HCT116 (cell line): ENCODE data around the gene ACSF2. TPM values are rescaled to one million over a fixed set of nuclear protein-coding genes. Genes with fewer than 3 reads are reported as not detected.

ENCODE experiments used
- ATAC-seq: fragments of 200-7000 bp; cut with Tn5 transposase; 2 replicates; pipeline ENCODE4 v1.9.1; 2020; ENCODE audit warnings: mild to moderate bottlenecking, moderate library complexity
- BruUV-seq: library from RNA; stranded (reverse); fragments of 400-500 nt; replicated peaks from 2 replicates; lab custom pipeline; 2021; lab: Mats Ljungman, UMichigan
- CTCF ChIA-PET: fragments of 300-600 bp; sonication (Branson Sonifier 250); formaldehyde crosslinking; loops from one replicate; lab custom pipeline; 2021; ENCODE audit warnings: antibody characterized with exemption; lab: Charles Lee
- POLR2A ChIA-PET: fragments of 300-600, 350-600 bp; sonication (Branson Sonifier 250); formaldehyde crosslinking; loops from one replicate; lab custom pipeline; 2021; ENCODE audit warnings: antibody characterized with exemption; lab: Charles Lee
- RAD21 ChIA-PET, 2 experiments: fragments of 300-600 bp; sonication (Branson Sonifier 250); formaldehyde crosslinking; loops; one replicate each; lab custom pipeline; 2023; ENCODE audit warnings: low total read pairs in 2 of 2; ENCODE audit not compliant: uncharacterized antibody in 2 of 2, unreplicated experiment in 2 of 2, low non-redundant PET in 1 of 2; lab: Charles Lee
- DNase-seq: peaks from one replicate; pipeline ENCODE4 v3.0.0-alpha.2; 2010; ENCODE audit warnings: low read depth, low spot score
- H2AFZ ChIP-seq: fragments of 200-600 bp; shearing (Covaris generic), sonication (generic); 2 replicates; pipeline ENCODE4 v1.6.1; 2017; ENCODE audit warnings: low read depth, mixed run types, mixed read lengths, antibody characterized with exemption, low read length; ENCODE audit not compliant: poor library complexity, severe bottlenecking
- H3K27ac ChIP-seq: 2 replicates; pipeline ENCODE4 v1.5.1; 2012; ENCODE audit warnings: low read depth, low read length
- H3K27me3 ChIP-seq: fragments of 200-600 bp; sonication (generic); 2 replicates; pipeline ENCODE4 v1.6.1; 2016; ENCODE audit warnings: mixed run types, low read length, mixed read lengths; ENCODE audit not compliant: insufficient read depth
- H3K36me3 ChIP-seq, 2 experiments: fragments of 200-500 bp in 1 of 2; fragments of 200-600 bp in 1 of 2; sonication (Bioruptor generic) in 1 of 2; sonication (generic) in 1 of 2; 2 replicates each; pipeline versions ENCODE4 v1.5.1 to v1.6.1; 2014 to 2016; ENCODE audit warnings: low read length in 2 of 2, inconsistent platforms in 1 of 2, mixed read lengths in 1 of 2, mixed run types in 1 of 2; ENCODE audit not compliant: insufficient read depth in 2 of 2, control insufficient read depth in 1 of 2
- H3K4me1 ChIP-seq, 2 experiments: fragments of 200-600 bp in 1 of 2; sonication (generic) in 1 of 2; 2 replicates each; pipeline versions ENCODE4 v1.5.1 to v1.6.1; 2012 to 2017; ENCODE audit warnings: low read length in 2 of 2, inconsistent platforms in 1 of 2, mild to moderate bottlenecking in 1 of 2, mixed read lengths in 1 of 2, mixed run types in 1 of 2, moderate library complexity in 1 of 2; ENCODE audit not compliant: insufficient read depth in 2 of 2, control insufficient read depth in 1 of 2
- H3K4me2 ChIP-seq: fragments of 200-600 bp; sonication (generic); 2 replicates; pipeline ENCODE4 v1.6.1; 2017; ENCODE audit warnings: mixed run types, low read length, mixed read lengths
- H3K4me3 ChIP-seq, 2 experiments: fragments of 200-600 bp in 1 of 2; sonication (generic) in 1 of 2; replicated peaks in 1 of 2; 2 replicates each; pipeline ENCODE4 v1.5.1; 2011 to 2016; ENCODE audit warnings: low read length in 2 of 2, control low read depth in 1 of 2, low read depth in 1 of 2, mild to moderate bottlenecking in 1 of 2, mixed read lengths in 1 of 2, mixed run types in 1 of 2
- H3K79me2 ChIP-seq: fragments of 200-600 bp; sonication (generic); 2 replicates; pipeline ENCODE4 v1.6.1; 2017; ENCODE audit warnings: mild to moderate bottlenecking, mixed run types, low read length, moderate library complexity, mixed read lengths; ENCODE audit not compliant: insufficient read depth
- H3K9ac ChIP-seq: fragments of 200-600 bp; sonication (generic); 2 replicates; pipeline ENCODE4 v1.6.1; 2016; ENCODE audit warnings: low read length, mixed read lengths
- H3K9me2 ChIP-seq: fragments of 200-600 bp; sonication (generic), shearing (Covaris generic); 2 replicates; pipeline ENCODE4 v1.6.1; 2017; ENCODE audit warnings: mixed run types, mild to moderate bottlenecking, moderate library complexity; ENCODE audit not compliant: insufficient read depth
- H3K9me3 ChIP-seq, 2 experiments: fragments of 200-500 bp in 1 of 2; fragments of 200-600 bp in 1 of 2; sonication (Bioruptor generic) in 1 of 2; sonication (generic) in 1 of 2; 2 replicates each; pipeline ENCODE4 v1.6.1; 2014 to 2017; ENCODE audit warnings: low read length in 2 of 2, mixed read lengths in 2 of 2, inconsistent platforms in 1 of 2, low read depth in 1 of 2, mild to moderate bottlenecking in 1 of 2, mixed run types in 1 of 2, moderate library complexity in 1 of 2; ENCODE audit not compliant: control insufficient read depth in 1 of 2, insufficient read depth in 1 of 2
- H4K20me1 ChIP-seq: fragments of 200-600 bp; sonication (generic), shearing (Covaris generic); 2 replicates; pipeline ENCODE4 v1.6.1; 2017; ENCODE audit warnings: mixed run types, mild to moderate bottlenecking, moderate library complexity; ENCODE audit not compliant: insufficient read depth
- ATF3 ChIP-seq: IDR thresholded peaks from 2 replicates; pipeline ENCODE4 v1.6.1; 2012
- CTCF ChIP-seq, 3 experiments: fragments of 200-600 bp in 1 of 3; sonication (generic) in 1 of 3; IDR thresholded peaks in 2 of 3; conservative IDR thresholded peaks in 1 of 3; 2 replicates each; pipeline ENCODE4 v1.5.1; 2012 to 2017; ENCODE audit warnings: low read depth in 2 of 3, low read length in 2 of 3, antibody characterized with exemption in 1 of 3, borderline replicate concordance in 1 of 3, control low read depth in 1 of 3, mild to moderate bottlenecking in 1 of 3, mixed read lengths in 1 of 3, mixed run types in 1 of 3, moderate library complexity in 1 of 3; ENCODE audit not compliant: insufficient read depth in 1 of 3
- EGR1 ChIP-seq: IDR thresholded peaks from 2 replicates; pipeline ENCODE4 v1.6.1; 2012; ENCODE audit warnings: low read depth
- ELF1 ChIP-seq: IDR thresholded peaks from 2 replicates; pipeline ENCODE4 v1.6.1; 2012; ENCODE audit warnings: low read depth, borderline replicate concordance
- EZH2 ChIP-seq: fragments of 200-600 bp; sonication (generic); IDR thresholded peaks from 2 replicates; pipeline ENCODE4 v1.6.1; 2017; ENCODE audit warnings: antibody characterized with exemption, mixed run types
- EZH2phosphoT487 ChIP-seq: fragments of 200-600 bp; IDR thresholded peaks from 2 replicates; pipeline ENCODE4 v1.6.1; 2018; ENCODE audit warnings: antibody characterized with exemption, borderline replicate concordance
- FOSL1 ChIP-seq: IDR thresholded peaks from 2 replicates; pipeline ENCODE4 v1.6.1; 2012; ENCODE audit warnings: low read depth
- JUND ChIP-seq: IDR thresholded peaks from 2 replicates; pipeline ENCODE4 v1.6.1; 2012
- POLR2A ChIP-seq: IDR thresholded peaks from 2 replicates; pipeline ENCODE4 v1.7.0; 2011; ENCODE audit warnings: borderline replicate concordance; ENCODE audit not compliant: insufficient read depth, insufficient read length; ENCODE audit errors: extremely low read depth
- POLR2AphosphoS5 ChIP-seq: IDR thresholded peaks from 2 replicates; pipeline ENCODE4 v1.6.1; 2011; ENCODE audit warnings: mild to moderate bottlenecking, low read depth, low read length, moderate library complexity
- RAD21 ChIP-seq: IDR thresholded peaks from 2 replicates; pipeline ENCODE4 v1.6.1; 2012; ENCODE audit warnings: low read depth, mild to moderate bottlenecking
- REST ChIP-seq: IDR thresholded peaks from 2 replicates; pipeline ENCODE4 v1.6.1; 2012; ENCODE audit warnings: low read depth
- SP1 ChIP-seq: IDR thresholded peaks from 2 replicates; pipeline ENCODE4 v1.6.1; 2012; ENCODE audit warnings: low read depth
- TCF7L2 ChIP-seq: IDR thresholded peaks from 2 replicates; pipeline ENCODE4 v1.7.0; 2011; ENCODE audit warnings: borderline replicate concordance, inconsistent platforms; ENCODE audit not compliant: insufficient read depth, insufficient read length; ENCODE audit errors: extremely low read depth
- YY1 ChIP-seq: IDR thresholded peaks from 2 replicates; pipeline ENCODE4 v1.6.1; 2011; ENCODE audit warnings: low read length, low read depth, moderate library complexity, mild to moderate bottlenecking; ENCODE audit not compliant: insufficient replicate concordance; ENCODE audit errors: extremely low read depth
- ZNF274 ChIP-seq: fragments of 200-500 bp; sonication (Bioruptor generic); IDR thresholded peaks from 2 replicates; pipeline ENCODE4 v1.6.1; 2014; ENCODE audit warnings: mild to moderate bottlenecking, low read depth, low read length, inconsistent platforms
- intact Hi-C: fragments of 100-400 bp; cut with micrococcal nuclease; formaldehyde crosslinking; loops from 2 replicates; pipeline ENCODE4 v1.10.0; 2022
- total RNA-seq: library from RNA; stranded (reverse); gene quantifications from one replicate; pipeline ENCODE4 v1.2.1, GENCODE V29; 2021; ENCODE audit not compliant: unreplicated experiment

The ACSF2 gene
- total RNA-seq, 1 experiment from 2014 or later = 52.4 TPM

- intact Hi-C loops = no loop called here
- no peak overlapping the region for H3K9ac ChIP-seq
- TF ChIP-seq RAD21 (no peak), EZH2 (no peak), EGR1 (no peak), ATF3 (no peak), TCF7L2 (no peak), REST (no peak), POLR2A (no peak), ZNF274 (no peak), EZH2phosphoT487 (no peak), YY1 (no peak), POLR2AphosphoS5 (no peak), ELF1 (no peak), CTCF (IDR thresholded peaks at IDR 0.05 in 2 of 3, conservative IDR thresholded peaks at IDR 0.05 in 1 of 3; ENCODE audit: borderline replicate concordance in 1 of 3, insufficient read depth in 1 of 3, low read depth in 2 of 3, low read length in 2 of 3) (no peak), FOSL1 (no peak), JUND (no peak), SP1 (no peak)
- H3K4me2 ChIP-seq = no peak overlapping the region
- ChIA-PET CTCF (interaction anchor here (1.7 kb wide), 1 partner anchor 24 kb away, joined by 7 read pairs; the partner anchor contains the start of gene LRRC59), RAD21 (no interaction called here), POLR2A (interaction anchor here (1.1 to 1.3 kb wide), 2 partner anchors 23 to 30 kb away, joined by 3 read pairs; no protein-coding TSS in a partner anchor)
- H3K27ac ChIP-seq = no peak overlapping the region
- H3K9me3 ChIP-seq = no peaks in the 10 kb centered on the region
- DNase-seq (no peak), ATAC-seq (no peak)
- H2AFZ ChIP-seq = peak overlapping the region; percentile 19
- H3K27me3 ChIP-seq = no peaks in the 10 kb centered on the region
- no peak overlapping the region for H3K4me3 ChIP-seq
- no peaks in the 10 kb centered on the region for H4K20me1 ChIP-seq
- BruUV-seq = no TSS peak
- H3K79me2 ChIP-seq = 0 out of 2 replicates have a peak, but pooled peaks cover under 1% of the 10 kb centered on the region
- no peaks in the 10 kb centered on the region for H3K9me2 ChIP-seq
- H3K4me1 ChIP-seq = peaks cover 28 to 34% of the 10 kb centered on the region in 2 experiments
- H3K36me3 ChIP-seq = no peaks in the 10 kb centered on the region
Measured at GRCh38 chr17:50421308-50422051, 4.5 kb upstream of the ACSF2 start.
